ENCODE measurements around the gene UGT1A9. TPM values are rescaled to one million over a fixed set of nuclear protein-coding genes. Genes with fewer than 3 reads are reported as not detected.

The UGT1A9 gene
- total RNA-seq, 4 donors from 2014 or later: not detected

DNA sequence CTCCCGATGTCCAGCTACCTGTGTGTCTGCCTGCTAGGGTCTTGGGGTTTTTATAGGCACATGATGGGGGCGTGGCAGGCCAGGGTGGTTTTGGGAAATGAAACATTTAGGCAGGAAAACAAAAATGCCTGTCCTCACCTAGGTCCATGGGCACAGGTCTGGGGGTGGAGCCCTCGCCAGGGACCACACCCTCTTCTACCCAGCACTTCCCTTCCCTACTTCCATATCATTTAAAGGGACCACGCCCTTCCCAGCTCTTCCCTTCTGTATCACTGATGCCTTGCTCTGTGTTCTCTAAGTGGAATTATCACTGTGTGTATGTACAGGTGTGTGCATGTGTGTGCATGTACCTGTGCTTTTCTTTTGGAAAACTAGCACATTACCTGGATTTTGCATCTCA, 94.7 kb downstream of the UGT1A9 start:
- 79% methylated on average over 4 of the region's 4 CpGs for WGBS
- Histone ChIP-seq H3K36me3 (no peaks in the 10 kb centered on the region), H3K4me3 (no peak overlapping the region), H3K27ac (no peak overlapping the region), H3K27me3 (no peaks in the 10 kb centered on the region), H3K9me3 (no peaks in the 10 kb centered on the region), H3K4me1 (no peaks in the 10 kb centered on the region)
- no peak for DNase-seq (ENCODE audit: low spot score in 2 of 2)
- TF ChIP-seq, protein P1, sequence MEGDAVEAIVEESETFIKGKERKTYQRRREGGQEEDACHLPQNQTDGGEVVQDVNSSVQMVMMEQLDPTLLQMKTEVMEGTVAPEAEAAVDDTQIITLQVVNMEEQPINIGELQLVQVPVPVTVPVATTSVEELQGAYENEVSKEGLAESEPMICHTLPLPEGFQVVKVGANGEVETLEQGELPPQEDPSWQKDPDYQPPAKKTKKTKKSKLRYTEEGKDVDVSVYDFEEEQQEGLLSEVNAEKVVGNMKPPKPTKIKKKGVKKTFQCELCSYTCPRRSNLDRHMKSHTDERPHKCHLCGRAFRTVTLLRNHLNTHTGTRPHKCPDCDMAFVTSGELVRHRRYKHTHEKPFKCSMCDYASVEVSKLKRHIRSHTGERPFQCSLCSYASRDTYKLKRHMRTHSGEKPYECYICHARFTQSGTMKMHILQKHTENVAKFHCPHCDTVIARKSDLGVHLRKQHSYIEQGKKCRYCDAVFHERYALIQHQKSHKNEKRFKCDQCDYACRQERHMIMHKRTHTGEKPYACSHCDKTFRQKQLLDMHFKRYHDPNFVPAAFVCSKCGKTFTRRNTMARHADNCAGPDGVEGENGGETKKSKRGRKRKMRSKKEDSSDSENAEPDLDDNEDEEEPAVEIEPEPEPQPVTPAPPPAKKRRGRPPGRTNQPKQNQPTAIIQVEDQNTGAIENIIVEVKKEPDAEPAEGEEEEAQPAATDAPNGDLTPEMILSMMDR (IDR thresholded peaks at IDR 0.05): no peak
- no peak for TF ChIP-seq EP300 (IDR thresholded peaks at IDR 0.05)
- TF ChIP-seq POLR2AphosphoS5 (IDR thresholded peaks at IDR 0.05): no peak
- no peak for TF ChIP-seq POLR2A (IDR thresholded peaks at IDR 0.05)

DNA sequence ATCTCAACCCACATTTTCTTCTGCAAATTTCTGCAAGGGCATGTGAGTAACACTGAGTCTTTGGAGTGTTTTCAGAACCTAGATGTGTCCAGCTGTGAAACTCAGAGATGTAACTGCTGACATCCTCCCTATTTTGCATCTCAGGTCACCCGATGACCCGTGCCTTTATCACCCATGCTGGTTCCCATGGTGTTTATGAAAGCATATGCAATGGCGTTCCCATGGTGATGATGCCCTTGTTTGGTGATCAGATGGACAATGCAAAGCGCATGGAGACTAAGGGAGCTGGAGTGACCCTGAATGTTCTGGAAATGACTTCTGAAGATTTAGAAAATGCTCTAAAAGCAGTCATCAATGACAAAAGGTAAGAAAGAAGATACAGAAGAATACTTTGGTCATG, 96.4 kb downstream of the UGT1A9 start:
- no peaks in the 10 kb centered on the region for H3K9me3 ChIP-seq
- no peak overlapping the region for H3K27ac ChIP-seq
- no peak overlapping the region for H3K4me3 ChIP-seq
- no peak for DNase-seq (ENCODE audit: low spot score in 2 of 2)
- TF ChIP-seq, protein P1 (IDR thresholded peaks at IDR 0.05): no peak
- TF ChIP-seq EP300 (IDR thresholded peaks at IDR 0.05) (no peak), POLR2AphosphoS5 (IDR thresholded peaks at IDR 0.05) (no peak), POLR2A (IDR thresholded peaks at IDR 0.05) (no peak)
- WGBS: 89% methylated on average over 4 of the region's 4 CpGs
- H3K36me3 ChIP-seq: no peaks in the 10 kb centered on the region
- no peaks in the 10 kb centered on the region for H3K4me1 ChIP-seq
- H3K27me3 ChIP-seq: peaks cover 3% of the 10 kb centered on the region

DNA sequence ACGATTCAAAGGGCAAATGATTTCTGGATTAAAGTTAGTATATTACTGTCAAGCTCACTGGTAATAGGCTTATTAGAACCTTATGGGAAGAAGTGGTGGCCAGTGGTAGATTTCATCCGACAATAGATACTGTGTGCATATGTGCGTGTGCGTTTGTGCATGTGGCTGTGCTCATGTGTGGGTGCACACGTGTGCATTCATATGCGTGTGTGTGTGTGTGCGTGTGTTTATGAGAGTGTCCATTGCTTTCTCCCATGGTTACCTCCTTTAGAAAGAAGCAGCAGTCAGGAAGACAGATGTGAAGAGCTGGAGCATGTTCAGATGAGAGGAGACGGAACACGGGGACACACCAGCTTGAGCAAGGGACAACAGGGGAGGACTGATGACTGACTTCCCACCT, 97.6 kb downstream of the UGT1A9 start:
- DNase-seq (ENCODE audit: low spot score in 2 of 2): no peak
- Histone ChIP-seq H3K4me1 (no peaks in the 10 kb centered on the region), H3K27me3 (peaks cover 3% of the 10 kb centered on the region), H3K4me3 (no peak overlapping the region), H3K36me3 (no peaks in the 10 kb centered on the region), H3K27ac (no peak overlapping the region), H3K9me3 (no peaks in the 10 kb centered on the region)
- TF ChIP-seq EP300 (IDR thresholded peaks at IDR 0.05): no peak
- TF ChIP-seq, protein P1 (IDR thresholded peaks at IDR 0.05): no peak
- TF ChIP-seq POLR2A (IDR thresholded peaks at IDR 0.05): no peak
- TF ChIP-seq POLR2AphosphoS5 (IDR thresholded peaks at IDR 0.05): no peak
- 75% methylated on average over 9 of the region's 9 CpGs for WGBS

DNA sequence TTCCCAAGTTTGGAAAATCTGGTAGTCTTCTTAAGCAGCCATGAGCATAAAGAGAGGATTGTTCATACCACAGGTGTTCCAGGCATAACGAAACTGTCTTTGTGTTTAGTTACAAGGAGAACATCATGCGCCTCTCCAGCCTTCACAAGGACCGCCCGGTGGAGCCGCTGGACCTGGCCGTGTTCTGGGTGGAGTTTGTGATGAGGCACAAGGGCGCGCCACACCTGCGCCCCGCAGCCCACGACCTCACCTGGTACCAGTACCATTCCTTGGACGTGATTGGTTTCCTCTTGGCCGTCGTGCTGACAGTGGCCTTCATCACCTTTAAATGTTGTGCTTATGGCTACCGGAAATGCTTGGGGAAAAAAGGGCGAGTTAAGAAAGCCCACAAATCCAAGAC, 100.5 kb downstream of the UGT1A9 start:
- Histone ChIP-seq H3K27ac (no peak overlapping the region), H3K36me3 (no peaks in the 10 kb centered on the region), H3K27me3 (peaks cover 3% of the 10 kb centered on the region), H3K4me1 (no peaks in the 10 kb centered on the region), H3K4me3 (no peak overlapping the region), H3K9me3 (no peaks in the 10 kb centered on the region)
- 94% methylated on average over 16 of the region's 16 CpGs for WGBS
- DNase-seq (ENCODE audit: low spot score in 2 of 2): no peak
- TF ChIP-seq POLR2A (IDR thresholded peaks at IDR 0.05) (no peak), EP300 (IDR thresholded peaks at IDR 0.05) (no peak), POLR2AphosphoS5 (IDR thresholded peaks at IDR 0.05) (no peak)
- TF ChIP-seq, protein P1 (IDR thresholded peaks at IDR 0.05): no peak

DNA sequence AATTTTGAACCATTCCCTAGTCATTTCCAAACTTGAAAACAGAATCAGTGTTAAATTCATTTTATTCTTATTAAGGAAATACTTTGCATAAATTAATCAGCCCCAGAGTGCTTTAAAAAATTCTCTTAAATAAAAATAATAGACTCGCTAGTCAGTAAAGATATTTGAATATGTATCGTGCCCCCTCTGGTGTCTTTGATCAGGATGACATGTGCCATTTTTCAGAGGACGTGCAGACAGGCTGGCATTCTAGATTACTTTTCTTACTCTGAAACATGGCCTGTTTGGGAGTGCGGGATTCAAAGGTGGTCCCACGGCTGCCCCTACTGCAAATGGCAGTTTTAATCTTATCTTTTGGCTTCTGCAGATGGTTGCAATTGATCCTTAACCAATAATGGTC, 100.9 kb downstream of the UGT1A9 start:
- Histone ChIP-seq H3K36me3 (no peaks in the 10 kb centered on the region), H3K4me1 (no peaks in the 10 kb centered on the region), H3K4me3 (no peak overlapping the region), H3K27ac (no peak overlapping the region), H3K27me3 (peaks cover 3% of the 10 kb centered on the region), H3K9me3 (no peaks in the 10 kb centered on the region)
- 71% methylated on average over 5 of the region's 5 CpGs for WGBS
- DNase-seq (ENCODE audit: low spot score in 2 of 2): no peak
- TF ChIP-seq, protein P1 (IDR thresholded peaks at IDR 0.05): no peak
- TF ChIP-seq POLR2AphosphoS5 (IDR thresholded peaks at IDR 0.05): no peak
- no peak for TF ChIP-seq POLR2A (IDR thresholded peaks at IDR 0.05)
- TF ChIP-seq EP300 (IDR thresholded peaks at IDR 0.05): no peak
